Left ventricle myocardium inferior (tissue), 1 donor: ENCODE data around the gene FAM237A. TPM values are rescaled to one million over a fixed set of nuclear protein-coding genes. Genes with fewer than 3 reads are reported as not detected.

Source experiments
- DNase-seq: peaks from one replicate; pipeline ENCODE4 v3.0.0-alpha.2; 2020
- H3K27ac ChIP-seq: fragments of 200-600 bp; replicated peaks from 2 replicates; pipeline ENCODE4 v1.8.0; 2021
- H3K27me3 ChIP-seq: fragments of 200-600 bp; 2 replicates; pipeline ENCODE4 v1.8.0; 2021; ENCODE audit warnings: low read depth
- H3K36me3 ChIP-seq: fragments of 200-600 bp; 2 replicates; pipeline ENCODE4 v1.8.0; 2021
- H3K4me1 ChIP-seq: fragments of 200-600 bp; 2 replicates; pipeline ENCODE4 v1.8.0; 2021
- H3K4me3 ChIP-seq: fragments of 200-600 bp; 2 replicates; pipeline ENCODE4 v1.8.0; 2021; ENCODE audit warnings: mild to moderate bottlenecking, moderate library complexity
- H3K9me3 ChIP-seq: fragments of 200-600 bp; replicated peaks from 2 replicates; pipeline ENCODE4 v1.8.0; 2021
- intact Hi-C: fragments of 100-400 bp; cut with micrococcal nuclease; formaldehyde crosslinking; loops from one replicate; pipeline ENCODE4 v1.11.0; 2022
- total RNA-seq: library from RNA; stranded (reverse); fragmentation: NEBNext Ultra II Directional; extraction: Animal tissue kit (Norgen Biotek cat#: 25700); gene quantifications from one replicate; pipeline ENCODE4 v1.2.1, GENCODE V29; 2021
- TF ChIP-seq, protein P1 (sequence below): fragments of 200-600 bp; IDR thresholded peaks from 2 replicates; pipeline ENCODE4 v1.8.0; 2021; ENCODE audit warnings: antibody characterized with exemption, mild to moderate bottlenecking, borderline replicate concordance
- donor health status: DM: no; HTN: yes; CAD: no; lungs with severe emphysema.

The FAM237A gene
- total RNA-seq, 1 donor from 2014 or later: not detected

- TF ChIP-seq, protein P1, sequence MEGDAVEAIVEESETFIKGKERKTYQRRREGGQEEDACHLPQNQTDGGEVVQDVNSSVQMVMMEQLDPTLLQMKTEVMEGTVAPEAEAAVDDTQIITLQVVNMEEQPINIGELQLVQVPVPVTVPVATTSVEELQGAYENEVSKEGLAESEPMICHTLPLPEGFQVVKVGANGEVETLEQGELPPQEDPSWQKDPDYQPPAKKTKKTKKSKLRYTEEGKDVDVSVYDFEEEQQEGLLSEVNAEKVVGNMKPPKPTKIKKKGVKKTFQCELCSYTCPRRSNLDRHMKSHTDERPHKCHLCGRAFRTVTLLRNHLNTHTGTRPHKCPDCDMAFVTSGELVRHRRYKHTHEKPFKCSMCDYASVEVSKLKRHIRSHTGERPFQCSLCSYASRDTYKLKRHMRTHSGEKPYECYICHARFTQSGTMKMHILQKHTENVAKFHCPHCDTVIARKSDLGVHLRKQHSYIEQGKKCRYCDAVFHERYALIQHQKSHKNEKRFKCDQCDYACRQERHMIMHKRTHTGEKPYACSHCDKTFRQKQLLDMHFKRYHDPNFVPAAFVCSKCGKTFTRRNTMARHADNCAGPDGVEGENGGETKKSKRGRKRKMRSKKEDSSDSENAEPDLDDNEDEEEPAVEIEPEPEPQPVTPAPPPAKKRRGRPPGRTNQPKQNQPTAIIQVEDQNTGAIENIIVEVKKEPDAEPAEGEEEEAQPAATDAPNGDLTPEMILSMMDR: no peak
- peaks cover 5% of the 10 kb centered on the region for H3K4me1 ChIP-seq
- no peaks in the 10 kb centered on the region for H3K27me3 ChIP-seq
- DNase-seq: no peak
- H3K4me3 ChIP-seq: no peak overlapping the region
- H3K9me3 ChIP-seq: no peaks in the 10 kb centered on the region
- no peaks in the 10 kb centered on the region for H3K36me3 ChIP-seq
- no peak overlapping the region for H3K27ac ChIP-seq
- intact Hi-C loops: no loop called here
Observed at GRCh38 chr2:206611736-206612135, 30.6 kb upstream of the FAM237A start.

DNA sequence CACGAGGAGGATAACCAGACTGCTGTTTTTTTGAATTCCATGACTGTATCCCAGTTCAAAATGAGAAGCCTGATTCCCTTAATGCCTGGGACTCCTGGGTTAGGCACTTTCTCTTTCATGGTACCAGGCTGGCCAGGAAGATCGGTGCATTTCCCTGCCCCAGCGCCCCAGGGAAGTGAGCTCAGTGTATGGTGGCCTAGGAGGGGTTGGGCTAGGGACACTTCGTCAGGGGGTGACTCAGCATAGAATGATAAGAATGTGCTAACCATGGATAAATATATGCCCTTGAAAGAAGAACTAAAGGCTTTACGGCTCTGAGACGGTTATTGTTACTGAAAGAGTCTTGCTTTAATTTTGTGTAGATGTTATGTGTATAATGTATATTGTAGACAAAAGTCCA, 27.5 kb upstream of the FAM237A start:
- Histone ChIP-seq H3K27me3 (no peaks in the 10 kb centered on the region), H3K9me3 (no peaks in the 10 kb centered on the region), H3K4me1 (peaks cover 8% of the 10 kb centered on the region), H3K4me3 (no peak overlapping the region), H3K36me3 (no peaks in the 10 kb centered on the region), H3K27ac (peak overlapping the region; percentile 66)
- TF ChIP-seq, protein P1: no peak
- DNase-seq: no peak
- intact Hi-C loops: no loop called here

DNA sequence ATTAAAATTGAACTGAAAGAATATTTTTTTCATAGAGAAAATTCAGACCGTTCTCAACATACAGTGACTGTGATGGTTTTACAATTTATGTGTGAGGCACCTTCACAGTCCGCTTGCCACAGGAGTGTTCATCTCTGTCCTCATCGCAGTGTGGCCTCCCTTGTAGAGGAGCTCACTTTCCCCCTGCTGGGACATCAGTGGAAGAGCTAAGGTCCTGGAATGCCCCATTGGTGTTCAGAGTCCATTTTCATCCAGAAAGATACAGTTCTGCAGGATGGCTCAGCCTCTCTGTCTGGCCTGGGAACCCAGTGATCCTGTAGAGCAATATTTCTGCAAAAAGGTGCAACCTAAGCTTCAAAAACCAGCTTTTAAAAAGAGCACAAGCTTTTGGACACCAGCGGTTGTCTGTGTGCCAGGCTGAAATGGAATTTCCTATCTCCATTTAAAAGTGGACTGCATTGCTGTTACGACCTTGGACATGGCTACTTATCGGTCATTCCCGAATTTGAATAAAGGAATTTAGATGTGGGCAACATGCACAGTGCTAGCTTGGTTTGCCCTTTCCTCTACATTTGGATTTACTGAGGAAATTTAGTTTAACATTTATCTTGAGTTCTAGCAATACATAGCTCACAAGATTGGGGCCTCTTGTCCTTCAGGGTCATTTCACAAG, 26.7 kb upstream of the FAM237A start:
- intact Hi-C loops: no loop called here
- H3K27me3 ChIP-seq: no peaks in the 10 kb centered on the region
- peaks cover 8% of the 10 kb centered on the region for H3K4me1 ChIP-seq
- H3K27ac ChIP-seq: peak overlapping the region; percentile 66
- H3K9me3 ChIP-seq: no peaks in the 10 kb centered on the region
- no peak for DNase-seq
- no peak overlapping the region for H3K4me3 ChIP-seq
- no peaks in the 10 kb centered on the region for H3K36me3 ChIP-seq
- TF ChIP-seq, protein P1: no peak

- peak overlapping the region; percentile 66 for H3K27ac ChIP-seq
- DNase-seq: no peak
- H3K27me3 ChIP-seq: no peaks in the 10 kb centered on the region
- intact Hi-C loops: no loop called here
- TF ChIP-seq, protein P1: no peak
- no peaks in the 10 kb centered on the region for H3K9me3 ChIP-seq
- peaks cover 8% of the 10 kb centered on the region for H3K4me1 ChIP-seq
- H3K36me3 ChIP-seq: no peaks in the 10 kb centered on the region
- no peak overlapping the region for H3K4me3 ChIP-seq
Observed at GRCh38 chr2:206616151-206616550, 26.1 kb upstream of the FAM237A start.

GRCh38 chr2:206619011-206619410, 23.3 kb upstream of the FAM237A start:
- H3K27ac ChIP-seq: no peak overlapping the region
- H3K27me3 ChIP-seq: no peaks in the 10 kb centered on the region
- H3K4me1 ChIP-seq: peaks cover 8% of the 10 kb centered on the region
- TF ChIP-seq, protein P1: no peak
- H3K4me3 ChIP-seq: no peak overlapping the region
- no peaks in the 10 kb centered on the region for H3K36me3 ChIP-seq
- no peaks in the 10 kb centered on the region for H3K9me3 ChIP-seq
- intact Hi-C loops: no loop called here
- no peak for DNase-seq
